IPS-NIHi7 (cell line): ENCODE data around the gene SSPN.

Experiments used
- DNase-seq: peaks from one replicate; pipeline ENCODE4 v3.0.0; 2012; ENCODE audit warnings: mixed read lengths; ENCODE audit errors: extremely low spot score

SSPN gene

GRCh38 chr12:26195250-26195640, at the start of gene SSPN:
Gene SSPN, plus strand, starts transcription at chr12:26195573. Its CDS starts 100 bp downstream, at chr12:26195673.
- peak; percentile 24 for DNase-seq

- DNase-seq = no peak
These were observed 47.1 kb upstream of the SSPN start for GRCh38 chr12:26148291-26148690.

GRCh38 chr12:26149968-26150500, 45.3 kb upstream of the SSPN start:
- no peak for DNase-seq

- DNase-seq = no peak
These were observed 44.5 kb upstream of the SSPN start for GRCh38 chr12:26150736-26151450.

- DNase-seq = no peak
These were observed 42.8 kb upstream of the SSPN start for GRCh38 chr12:26152507-26153102.

GRCh38 chr12:26153421-26154154, 41.8 kb upstream of the SSPN start:
- no peak for DNase-seq

- no peak for DNase-seq
These were observed 39.0 kb upstream of the SSPN start for GRCh38 chr12:26156201-26156871.

GRCh38 chr12:26157001-26157400, 38.4 kb upstream of the SSPN start:
- no peak for DNase-seq

GRCh38 chr12:26158078-26158764, 37.2 kb upstream of the SSPN start:
- peak; percentile 35 for DNase-seq

- no peak for DNase-seq
These were observed 33.2 kb upstream of the SSPN start for GRCh38 chr12:26162174-26162573.

GRCh38 chr12:26162905-26163304, 32.5 kb upstream of the SSPN start:
- no peak for DNase-seq

- no peak for DNase-seq
These were observed 31.3 kb upstream of the SSPN start for GRCh38 chr12:26164118-26164517.

GRCh38 chr12:26172013-26172412, 23.4 kb upstream of the SSPN start:
- no peak for DNase-seq

GRCh38 chr12:26172539-26172938, 22.8 kb upstream of the SSPN start:
- DNase-seq = no peak

GRCh38 chr12:26172946-26173552, 22.3 kb upstream of the SSPN start:
- no peak for DNase-seq

- no peak for DNase-seq
These were observed 18.6 kb upstream of the SSPN start for GRCh38 chr12:26176725-26177124.

- DNase-seq = no peak
These were observed 18.1 kb upstream of the SSPN start for GRCh38 chr12:26177283-26177682.

GRCh38 chr12:26179826-26180225, 15.5 kb upstream of the SSPN start:
- DNase-seq = no peak

- DNase-seq = no peak
These were observed 13.0 kb upstream of the SSPN start for GRCh38 chr12:26182377-26182776.

GRCh38 chr12:26185532-26186320, 9.6 kb upstream of the SSPN start:
- peak; percentile 18 for DNase-seq
